GM18502 (cell line): ENCODE results near the gene PGAM1.
"Not testable (repeated sequence)": the region's sequence is repeated elsewhere in the genome, so short reads cannot be mapped to it uniquely, and the experiment has no call there.

Experiments
- ATAC-seq: cut with Tn5 transposase; IDR thresholded peaks from one replicate; pipeline ENCODE4 v1.9.1; 2021; ENCODE audit warnings: mild to moderate bottlenecking; ENCODE audit not compliant: unreplicated experiment, poor library complexity

Gene PGAM1

GRCh38 chr10:97454330-97455036 is 28.5 kb downstream of the PGAM1 start:
- ATAC-seq: no peak

DNA sequence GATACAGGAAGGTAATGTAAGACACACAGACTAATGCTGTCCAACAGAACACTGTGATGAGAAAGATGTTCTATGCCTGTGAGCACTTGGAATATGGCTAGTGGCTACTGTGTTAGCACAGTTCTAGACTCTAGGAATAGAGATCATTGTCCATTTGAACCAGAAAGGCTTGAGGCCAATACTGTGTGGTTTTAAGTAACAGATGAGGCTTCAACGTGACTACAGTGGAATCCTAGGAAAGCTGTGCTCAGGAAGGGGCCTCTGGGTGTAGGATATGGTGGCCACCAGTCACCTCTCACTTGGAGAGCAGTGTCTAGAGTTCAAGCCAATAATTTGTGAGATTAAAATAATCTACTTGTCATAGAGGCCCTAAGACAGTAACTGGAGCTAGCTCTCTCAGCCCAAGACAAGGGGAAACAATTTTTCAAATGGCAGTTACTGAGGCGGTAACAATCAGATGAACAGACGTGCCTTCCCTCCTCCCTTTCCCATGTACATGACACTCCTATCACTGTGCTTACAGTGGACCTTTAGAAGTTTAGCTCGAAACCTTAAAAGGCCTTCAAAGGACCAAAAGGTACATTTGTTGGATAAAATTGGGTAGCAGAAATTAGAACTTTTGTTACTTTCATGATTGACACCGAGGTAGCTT is 30.2 kb downstream of the PGAM1 start:
- ATAC-seq: no peak

DNA sequence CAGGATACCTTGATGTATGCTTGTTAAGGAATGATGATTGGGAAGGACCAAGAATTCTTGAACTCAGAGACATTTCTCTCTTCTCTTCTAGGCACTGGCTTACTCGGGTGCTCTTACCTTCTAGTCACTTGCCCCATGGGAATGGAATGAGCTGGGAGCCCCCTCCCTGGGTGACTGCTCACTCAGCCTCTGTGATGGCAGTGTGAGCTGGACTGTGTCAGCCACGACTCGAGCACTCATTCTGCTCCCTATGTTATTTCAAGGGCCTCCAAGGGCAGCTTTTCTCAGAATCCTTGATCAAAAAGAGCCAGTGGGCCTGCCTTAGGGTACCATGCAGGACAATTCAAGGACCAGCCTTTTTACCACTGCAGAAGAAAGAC is 30.7 kb downstream of the PGAM1 start:
- ATAC-seq: no peak

- ATAC-seq: no peak
Observed at GRCh38 chr10:97459111-97459510, 33.1 kb downstream of the PGAM1 start.

DNA sequence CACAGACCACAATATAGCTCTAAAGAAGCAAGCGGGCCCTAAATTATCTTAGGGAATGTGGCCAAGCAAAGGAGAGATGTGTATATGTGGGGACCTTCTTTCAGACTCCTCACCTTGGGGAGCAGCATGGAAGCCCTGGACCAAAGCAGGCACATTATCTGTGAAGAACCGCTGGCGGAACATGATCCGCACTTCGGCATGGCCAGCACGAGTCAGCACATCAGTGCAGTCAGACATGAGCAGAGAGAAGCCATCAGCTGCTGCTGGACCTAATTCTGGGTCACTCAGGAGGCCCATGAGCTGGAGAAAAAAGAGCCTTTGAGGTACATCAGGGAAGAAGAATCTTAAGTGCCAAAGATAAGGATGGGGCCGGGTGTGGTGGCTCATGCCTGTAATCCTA is 33.9 kb downstream of the PGAM1 start:
- no peak for ATAC-seq

- no peak for ATAC-seq
Observed at GRCh38 chr10:97462309-97462708, 36.3 kb downstream of the PGAM1 start.

DNA sequence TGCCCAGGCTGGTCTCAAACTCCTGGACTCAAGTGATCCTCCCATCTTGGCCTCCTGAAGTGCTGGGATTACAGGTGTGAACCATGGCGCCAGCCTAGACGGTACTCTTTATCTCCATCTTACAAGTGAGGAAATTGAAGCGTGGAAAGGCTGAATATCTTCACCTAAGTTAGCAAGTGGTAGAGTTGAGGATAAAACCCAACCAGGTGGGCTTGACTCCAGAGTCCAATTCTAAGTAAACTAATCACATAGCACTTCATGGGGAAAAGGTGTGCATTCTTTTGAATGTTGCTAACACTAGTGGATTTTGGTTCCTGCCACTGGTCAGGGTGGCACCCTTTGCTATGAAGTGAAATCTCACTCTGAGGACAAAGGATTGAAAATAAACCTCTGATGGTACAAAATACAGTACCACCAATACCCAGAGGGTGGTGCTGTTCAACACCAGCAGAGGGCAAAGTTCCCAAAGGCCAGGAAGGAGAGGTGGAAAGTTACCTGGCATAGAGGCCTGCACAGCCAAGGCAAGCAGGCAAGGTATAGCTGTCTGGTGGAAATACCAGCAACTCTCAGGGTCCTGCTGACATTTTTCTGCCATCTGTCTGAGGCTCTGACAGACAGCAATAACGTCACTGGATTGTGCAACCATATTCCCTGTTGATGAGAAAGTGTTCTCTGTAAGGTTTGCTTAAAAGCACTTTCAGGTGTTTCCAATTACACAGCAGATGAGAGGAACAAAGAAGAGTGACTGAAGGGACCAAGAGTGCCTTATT is 37.6 kb downstream of the PGAM1 start:
- ATAC-seq: no peak

GRCh38 chr10:97464226-97464625 is 38.2 kb downstream of the PGAM1 start:
- no peak for ATAC-seq

- no peak for ATAC-seq
Observed at GRCh38 chr10:97465982-97466381, 40.0 kb downstream of the PGAM1 start.

GRCh38 chr10:97466755-97467154 is 40.8 kb downstream of the PGAM1 start:
- ATAC-seq: no peak

DNA sequence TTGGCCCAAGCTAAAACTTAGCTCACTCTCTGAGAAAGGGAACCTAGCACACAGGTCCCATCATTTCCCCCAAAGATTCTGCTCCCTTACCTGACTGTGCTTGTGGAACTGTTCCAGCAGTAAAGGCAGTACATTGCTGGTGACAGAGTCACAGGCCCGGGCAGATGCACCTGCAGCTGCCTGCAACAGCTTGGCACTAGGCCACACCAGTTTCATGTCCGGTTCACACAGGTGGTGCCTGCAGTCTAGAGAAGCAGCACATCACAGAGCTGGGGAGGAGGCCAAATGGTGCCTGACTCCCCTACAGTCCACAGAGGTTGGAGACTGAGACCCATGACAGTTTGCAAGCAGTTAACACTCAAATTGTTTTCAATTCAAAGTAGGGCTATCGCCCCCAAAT is 42.2 kb downstream of the PGAM1 start:
- ATAC-seq: no peak

- ATAC-seq: not testable (repeated sequence)
Observed at GRCh38 chr10:97468781-97469180, 42.8 kb downstream of the PGAM1 start.

DNA sequence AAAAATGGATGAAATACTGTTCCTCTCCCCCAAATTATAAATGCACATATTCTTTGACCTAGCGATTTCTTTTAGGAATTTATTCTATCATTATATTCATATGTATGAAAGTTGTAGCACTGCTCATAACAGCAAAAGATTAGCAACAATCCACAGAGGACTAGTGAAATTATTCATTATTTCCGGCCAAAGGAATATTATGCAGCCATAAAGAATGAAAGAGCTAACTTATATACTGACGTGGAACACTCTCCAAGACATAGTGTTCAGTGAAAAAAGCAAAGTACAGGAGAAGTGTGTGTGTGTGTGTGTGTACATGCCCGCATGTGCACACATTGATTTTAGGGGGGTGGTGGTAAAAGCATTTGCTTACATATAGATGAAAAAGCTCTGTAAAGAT is 48.9 kb downstream of the PGAM1 start:
- ATAC-seq: no peak

- no peak for ATAC-seq
Observed at GRCh38 chr10:97475936-97476594, 50.1 kb downstream of the PGAM1 start.

DNA sequence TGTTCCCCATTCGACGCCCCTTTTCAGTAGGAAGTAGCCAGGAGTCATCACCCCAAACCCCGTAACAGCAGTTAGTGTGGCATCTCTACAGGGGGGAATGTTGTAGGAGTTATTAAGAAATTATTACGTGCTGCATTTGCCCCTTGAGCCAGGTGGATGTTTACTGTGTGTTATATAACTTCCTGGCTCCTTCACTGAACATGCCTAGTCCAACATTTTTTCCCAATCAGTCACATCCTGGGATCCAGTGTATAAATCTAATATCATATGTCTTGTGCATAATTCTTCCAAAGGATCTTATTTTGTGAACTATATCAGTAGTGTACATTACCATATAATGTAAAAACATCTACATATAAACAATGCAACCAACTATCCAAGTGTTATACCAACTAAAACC is 53.4 kb downstream of the PGAM1 start:
- not testable (repeated sequence) for ATAC-seq

- no peak for ATAC-seq
Observed at GRCh38 chr10:97479939-97480338, 53.9 kb downstream of the PGAM1 start.

- no peak for ATAC-seq
Observed at GRCh38 chr10:97481071-97481470, 55.1 kb downstream of the PGAM1 start.

GRCh38 chr10:97482381-97482780 is 56.4 kb downstream of the PGAM1 start:
- ATAC-seq: no peak
